OCI-LY1 (cell line): ENCODE measurements around the gene PROM2.

ENCODE experiments used
- H2AFZ ChIP-seq: fragments of 200-600 bp; sonication (generic), shearing (Covaris generic); 2 replicates; pipeline ENCODE4 v1.6.0; 2014; ENCODE audit warnings: antibody characterized with exemption, mild to moderate bottlenecking, low read length
- H3F3A ChIP-seq: fragments of 200-600 bp; sonication (generic), shearing (Covaris generic); 2 replicates; pipeline ENCODE4 v1.6.0; 2014; ENCODE audit warnings: mild to moderate bottlenecking, antibody characterized with exemption, low read length, moderate library complexity; ENCODE audit not compliant: insufficient read depth
- H3K27ac ChIP-seq: fragments of 200-600 bp; sonication (generic); 2 replicates; pipeline ENCODE4 v1.5.1; 2014; ENCODE audit warnings: low read length, mixed run types, mild to moderate bottlenecking, low read depth; ENCODE audit not compliant: poor library complexity, severe bottlenecking
- H3K27me3 ChIP-seq: fragments of 200-600 bp; sonication (generic); 2 replicates; pipeline ENCODE4 v1.6.0; 2014; ENCODE audit warnings: antibody characterized with exemption, mild to moderate bottlenecking, low read length, moderate library complexity; ENCODE audit not compliant: insufficient read depth
- H3K36me3 ChIP-seq: fragments of 200-600 bp; sonication (generic); 2 replicates; pipeline ENCODE4 v1.6.1; 2014; ENCODE audit warnings: mild to moderate bottlenecking, antibody characterized with exemption, low read length, moderate library complexity, mixed read lengths; ENCODE audit not compliant: insufficient read depth
- H3K4me1 ChIP-seq: fragments of 200-600 bp; sonication (generic); 2 replicates; pipeline ENCODE4 v1.5.1; 2014; ENCODE audit warnings: mild to moderate bottlenecking, low read length, moderate library complexity; ENCODE audit not compliant: insufficient read depth, severe bottlenecking
- H3K4me2 ChIP-seq: fragments of 200-600 bp; sonication (generic), shearing (Covaris generic); 2 replicates; pipeline ENCODE4 v1.6.1; 2014; ENCODE audit warnings: low read length
- H3K4me3 ChIP-seq: fragments of 200-600 bp; sonication (generic); 2 replicates; pipeline ENCODE4 v1.5.1; 2014; ENCODE audit warnings: low read length, low read depth, mild to moderate bottlenecking, mixed read lengths; ENCODE audit not compliant: poor library complexity, severe bottlenecking
- H3K79me2 ChIP-seq: fragments of 200-600 bp; shearing (Covaris generic); 2 replicates; pipeline ENCODE4 v1.6.1; 2016; ENCODE audit warnings: mixed run types, low read length, mixed read lengths; ENCODE audit not compliant: insufficient read depth
- H3K9ac ChIP-seq: fragments of 200-600 bp; sonication (generic), shearing (Covaris generic); 2 replicates; pipeline ENCODE4 v1.6.1; 2014; ENCODE audit warnings: mild to moderate bottlenecking, low read length, mixed read lengths
- H3K9me2 ChIP-seq: fragments of 200-600 bp; sonication (generic), shearing (Covaris generic); 2 replicates; pipeline ENCODE4 v1.6.1; 2014; ENCODE audit warnings: low read depth, mild to moderate bottlenecking, low read length, mixed read lengths
- H3K9me3 ChIP-seq: fragments of 200-600 bp; shearing (Covaris generic); 2 replicates; pipeline ENCODE4 v1.6.1; 2014; ENCODE audit warnings: low read length, mixed read lengths
- H4K20me1 ChIP-seq: fragments of 200-600 bp; sonication (generic), shearing (Covaris generic); 2 replicates; pipeline ENCODE4 v1.6.0; 2016; ENCODE audit warnings: mild to moderate bottlenecking, low read length; ENCODE audit not compliant: insufficient read depth
- EZH2 ChIP-seq: fragments of 200-600 bp; sonication (generic), shearing (Covaris generic); IDR thresholded peaks from 2 replicates; pipeline ENCODE4 v1.8.0; 2017; ENCODE audit warnings: borderline replicate concordance, mixed run types, mild to moderate bottlenecking, antibody characterized with exemption, low read length, moderate library complexity, mixed read lengths
- TF ChIP-seq, protein P1 (sequence below): fragments of 200-600 bp; sonication (generic), shearing (Covaris generic); IDR thresholded peaks from 2 replicates; pipeline ENCODE4 v1.5.1; 2017; ENCODE audit warnings: mild to moderate bottlenecking, antibody characterized with exemption, low read length, moderate library complexity, mixed read lengths

The PROM2 gene

GRCh38 chr2:95262896-95263542 lies 11.2 kb upstream of the PROM2 start:
- Histone ChIP-seq H3K36me3 (no peaks in the 10 kb centered on the region), H3K9me3 (no peaks in the 10 kb centered on the region), H3K4me2 (no peak overlapping the region), H3K9ac (no peak overlapping the region), H3K27me3 (no peaks in the 10 kb centered on the region), H3K27ac (no peak overlapping the region), H3F3A (no peaks in the 10 kb centered on the region), H3K4me3 (no peak overlapping the region), H4K20me1 (no peaks in the 10 kb centered on the region), H3K79me2 (no peaks in the 10 kb centered on the region), H3K9me2 (no peaks in the 10 kb centered on the region), H3K4me1 (no peaks in the 10 kb centered on the region), H2AFZ (no peak overlapping the region)
- no peak for TF ChIP-seq EZH2

DNA sequence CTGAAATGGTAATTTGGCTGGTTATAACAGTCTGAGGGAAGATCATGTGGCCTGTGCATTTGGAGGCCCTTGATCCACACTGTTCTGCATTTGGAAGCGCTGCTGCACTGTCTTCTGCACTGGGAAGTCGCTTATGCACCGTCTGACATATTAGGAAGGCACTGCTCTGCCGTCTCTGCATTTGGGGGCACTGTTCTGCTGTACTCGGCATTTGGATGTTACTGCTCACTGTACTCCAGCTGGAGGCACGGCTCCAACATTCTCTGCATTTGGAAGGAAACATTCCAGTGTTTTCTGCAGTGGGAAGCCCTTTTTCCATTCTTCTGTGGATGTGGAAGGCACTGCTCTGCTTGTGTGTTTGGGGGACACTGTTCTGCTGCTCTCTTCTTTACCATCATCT lies 9.6 kb upstream of the PROM2 start:
- Histone ChIP-seq H2AFZ (no peak overlapping the region), H3K4me1 (no peaks in the 10 kb centered on the region), H3K27ac (no peak overlapping the region), H3K4me3 (no peak overlapping the region), H3K79me2 (no peaks in the 10 kb centered on the region), H3K9me3 (no peaks in the 10 kb centered on the region), H3K9ac (no peak overlapping the region), H3K9me2 (no peaks in the 10 kb centered on the region), H3K36me3 (no peaks in the 10 kb centered on the region), H3K4me2 (no peak overlapping the region), H3F3A (no peaks in the 10 kb centered on the region), H3K27me3 (no peaks in the 10 kb centered on the region), H4K20me1 (no peaks in the 10 kb centered on the region)
- TF ChIP-seq, protein P1, sequence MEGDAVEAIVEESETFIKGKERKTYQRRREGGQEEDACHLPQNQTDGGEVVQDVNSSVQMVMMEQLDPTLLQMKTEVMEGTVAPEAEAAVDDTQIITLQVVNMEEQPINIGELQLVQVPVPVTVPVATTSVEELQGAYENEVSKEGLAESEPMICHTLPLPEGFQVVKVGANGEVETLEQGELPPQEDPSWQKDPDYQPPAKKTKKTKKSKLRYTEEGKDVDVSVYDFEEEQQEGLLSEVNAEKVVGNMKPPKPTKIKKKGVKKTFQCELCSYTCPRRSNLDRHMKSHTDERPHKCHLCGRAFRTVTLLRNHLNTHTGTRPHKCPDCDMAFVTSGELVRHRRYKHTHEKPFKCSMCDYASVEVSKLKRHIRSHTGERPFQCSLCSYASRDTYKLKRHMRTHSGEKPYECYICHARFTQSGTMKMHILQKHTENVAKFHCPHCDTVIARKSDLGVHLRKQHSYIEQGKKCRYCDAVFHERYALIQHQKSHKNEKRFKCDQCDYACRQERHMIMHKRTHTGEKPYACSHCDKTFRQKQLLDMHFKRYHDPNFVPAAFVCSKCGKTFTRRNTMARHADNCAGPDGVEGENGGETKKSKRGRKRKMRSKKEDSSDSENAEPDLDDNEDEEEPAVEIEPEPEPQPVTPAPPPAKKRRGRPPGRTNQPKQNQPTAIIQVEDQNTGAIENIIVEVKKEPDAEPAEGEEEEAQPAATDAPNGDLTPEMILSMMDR: no peak
- TF ChIP-seq EZH2: no peak

DNA sequence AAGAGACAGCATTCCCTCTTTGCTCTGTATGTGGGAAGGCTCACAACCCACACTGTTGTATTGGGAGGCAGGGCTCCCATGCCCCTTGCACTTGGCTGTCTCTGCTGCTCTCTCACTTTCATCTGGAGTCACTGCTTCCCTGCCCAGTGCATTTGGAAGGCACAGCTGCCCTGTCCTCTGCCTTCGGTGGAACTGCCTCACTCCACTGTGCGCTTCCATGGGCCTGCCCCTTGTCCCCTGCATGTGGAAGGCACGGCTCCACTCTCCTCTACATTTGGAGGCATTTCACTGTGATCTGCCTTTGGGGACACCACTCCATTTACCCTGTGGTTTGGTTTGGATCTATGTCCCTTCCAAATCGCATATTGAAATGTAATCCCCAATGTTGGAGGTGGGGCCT lies 9.1 kb upstream of the PROM2 start:
- Histone ChIP-seq H3K4me1 (no peaks in the 10 kb centered on the region), H3K4me3 (no peak overlapping the region), H3K4me2 (no peak overlapping the region), H3K9ac (no peak overlapping the region), H3K9me3 (no peaks in the 10 kb centered on the region), H2AFZ (no peak overlapping the region), H4K20me1 (no peaks in the 10 kb centered on the region), H3F3A (no peaks in the 10 kb centered on the region), H3K79me2 (no peaks in the 10 kb centered on the region), H3K27me3 (no peaks in the 10 kb centered on the region), H3K36me3 (no peaks in the 10 kb centered on the region), H3K9me2 (no peaks in the 10 kb centered on the region), H3K27ac (no peak overlapping the region)
- no peak for TF ChIP-seq EZH2
- TF ChIP-seq, protein P1: no peak
